EH (cell line): ENCODE data around the gene COPG1.

Experiments
- DNase-seq: peaks from one replicate; pipeline ENCODE4 v3.0.0-alpha.2; 2015; ENCODE audit warnings: low read depth

Gene COPG1

DNA sequence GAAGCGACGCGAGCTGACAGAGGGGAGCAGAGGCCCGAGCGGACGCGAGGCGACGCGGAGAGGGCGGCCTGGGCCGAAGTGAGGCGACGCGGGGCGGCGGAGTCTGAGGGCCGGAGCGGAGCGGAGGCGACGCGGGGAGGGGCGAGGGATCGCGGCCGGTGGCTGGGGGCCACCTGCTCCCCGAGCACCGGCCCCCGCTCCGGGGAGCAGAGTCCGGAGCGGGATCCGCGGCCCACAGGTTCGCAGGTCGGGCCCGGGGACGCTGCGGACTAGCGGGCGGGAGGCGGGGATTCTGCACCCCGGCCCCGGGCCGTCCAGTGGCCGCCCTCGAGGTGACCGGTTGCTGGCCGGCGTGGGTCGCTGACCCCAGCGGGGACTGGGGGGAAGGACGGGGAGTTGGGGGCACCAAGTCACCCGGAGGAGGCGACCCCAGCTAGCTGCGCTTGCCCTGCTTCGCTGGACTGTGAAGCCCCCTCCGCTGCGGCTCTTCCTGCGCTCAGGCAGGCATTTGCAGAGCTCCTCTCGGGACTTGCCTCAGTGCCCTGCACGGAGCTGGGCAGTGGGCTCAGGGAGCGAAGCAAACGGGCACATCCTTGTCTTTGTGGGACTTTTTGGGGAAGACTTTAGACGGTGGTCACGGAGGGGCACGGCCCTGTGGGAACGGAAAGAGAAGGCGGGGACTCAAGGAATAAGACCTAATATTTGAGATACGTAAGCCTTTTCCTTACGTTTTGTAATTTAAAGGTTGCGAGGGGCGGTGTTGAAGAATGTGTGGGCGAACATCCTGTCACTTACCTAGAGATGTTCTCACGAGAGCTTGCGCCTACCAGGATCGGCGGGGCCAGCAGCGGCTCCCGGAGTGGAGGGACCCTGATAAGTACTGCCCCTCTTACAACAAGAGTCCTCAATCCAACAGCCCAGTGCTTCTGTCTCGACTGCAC lies 29.8 kb downstream of the COPG1 start:
- peak; percentile 67 for DNase-seq

DNA sequence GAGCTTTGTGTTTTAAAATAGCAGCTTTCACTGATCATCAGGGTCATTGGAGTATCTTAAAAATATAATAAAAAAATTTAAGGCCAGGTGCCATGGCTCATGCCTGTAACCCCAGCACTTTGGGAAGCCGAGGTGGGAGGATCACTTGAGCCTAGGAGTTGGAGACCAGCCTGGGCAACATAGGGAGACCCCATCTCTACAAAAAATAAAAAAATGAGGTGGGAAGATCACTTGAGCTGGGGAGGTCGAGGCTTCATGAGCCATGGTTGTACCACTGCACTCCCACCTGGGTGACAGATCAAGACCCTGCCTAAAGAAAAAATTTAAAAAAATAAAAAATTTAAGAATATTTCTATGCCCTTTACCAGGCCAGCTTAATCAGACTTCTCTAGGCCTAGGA lies 30.8 kb downstream of the COPG1 start:
- DNase-seq: no peak

GRCh38 chr3:129281726-129282125 lies 32.3 kb downstream of the COPG1 start:
- no peak for DNase-seq

DNA sequence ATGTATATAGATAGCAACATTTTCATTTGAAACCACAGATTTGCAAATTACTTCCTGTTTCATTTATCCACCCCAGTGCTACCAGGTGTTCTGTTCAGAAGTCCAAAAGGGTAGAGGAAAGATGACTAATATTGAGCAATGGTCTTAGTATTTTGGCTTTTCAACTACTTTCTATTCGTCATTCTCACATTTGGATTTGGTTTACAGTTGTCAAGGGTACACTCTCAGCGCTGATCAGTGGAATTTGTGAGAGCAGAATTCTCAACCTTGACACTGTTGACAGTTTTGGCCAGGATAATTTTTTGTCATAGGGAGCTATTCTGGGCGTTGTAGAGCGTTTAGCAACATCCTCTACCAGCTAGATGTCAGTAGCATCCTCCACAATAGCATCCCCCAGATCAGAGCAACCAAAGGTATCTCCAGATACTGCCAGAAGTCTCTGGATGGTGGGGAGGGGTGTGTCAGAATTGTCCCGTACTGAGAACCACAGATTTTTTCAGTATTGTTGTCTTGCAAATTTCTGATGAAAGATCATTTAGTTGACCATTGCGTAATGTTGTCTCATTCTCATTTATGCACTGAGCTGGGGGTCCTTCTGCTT lies 33.4 kb downstream of the COPG1 start:
- DNase-seq: peak; percentile 52

GRCh38 chr3:129286081-129286480 lies 36.7 kb downstream of the COPG1 start:
- peak; percentile 26 for DNase-seq

- DNase-seq: no peak
Measured at GRCh38 chr3:129288446-129288845, 39.0 kb downstream of the COPG1 start.

- DNase-seq: peak; percentile 83
Measured at GRCh38 chr3:129289201-129289921, 40.0 kb downstream of the COPG1 start.

- DNase-seq: no peak
Measured at GRCh38 chr3:129291236-129291886, 42.0 kb downstream of the COPG1 start.

GRCh38 chr3:129295286-129295685 lies 45.9 kb downstream of the COPG1 start:
- no peak for DNase-seq

- DNase-seq: peak; percentile 74
Measured at GRCh38 chr3:129304146-129304961, 54.9 kb downstream of the COPG1 start.

DNA sequence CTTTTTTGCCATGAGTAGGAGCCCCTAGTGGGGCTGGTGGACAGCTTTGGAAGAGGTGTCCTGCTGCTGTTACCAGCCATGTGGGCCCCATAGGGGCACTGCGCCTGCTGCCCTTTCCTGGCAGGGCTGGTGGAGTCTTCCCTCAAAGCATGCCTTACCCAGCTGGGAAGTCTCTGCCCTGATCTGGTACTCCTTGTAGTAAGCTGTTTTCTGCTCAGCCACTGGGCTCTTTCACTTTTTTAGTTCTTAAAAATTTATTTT lies 55.5 kb downstream of the COPG1 start:
- no peak for DNase-seq

GRCh38 chr3:129305592-129306091 lies 56.2 kb downstream of the COPG1 start:
- DNase-seq: peak; percentile 88

DNA sequence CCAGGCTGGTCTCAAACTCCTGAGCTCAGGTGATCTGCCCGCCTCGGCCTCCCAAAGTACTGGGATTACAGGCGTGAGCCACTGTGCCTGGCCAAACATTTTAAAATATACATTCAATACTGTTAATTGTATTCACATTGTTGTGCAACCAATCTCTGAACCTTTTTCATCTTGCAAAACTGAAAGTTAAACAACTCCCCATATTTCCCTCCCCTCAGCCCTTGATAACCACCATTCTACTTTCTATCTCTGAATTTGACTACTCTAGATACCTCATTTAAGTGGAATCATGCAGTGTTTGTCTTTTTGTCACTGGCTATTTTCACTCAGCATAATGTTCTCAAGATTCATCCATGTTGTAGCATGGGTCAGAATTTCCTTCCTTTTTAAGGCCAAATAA lies 59.2 kb downstream of the COPG1 start:
- no peak for DNase-seq

DNA sequence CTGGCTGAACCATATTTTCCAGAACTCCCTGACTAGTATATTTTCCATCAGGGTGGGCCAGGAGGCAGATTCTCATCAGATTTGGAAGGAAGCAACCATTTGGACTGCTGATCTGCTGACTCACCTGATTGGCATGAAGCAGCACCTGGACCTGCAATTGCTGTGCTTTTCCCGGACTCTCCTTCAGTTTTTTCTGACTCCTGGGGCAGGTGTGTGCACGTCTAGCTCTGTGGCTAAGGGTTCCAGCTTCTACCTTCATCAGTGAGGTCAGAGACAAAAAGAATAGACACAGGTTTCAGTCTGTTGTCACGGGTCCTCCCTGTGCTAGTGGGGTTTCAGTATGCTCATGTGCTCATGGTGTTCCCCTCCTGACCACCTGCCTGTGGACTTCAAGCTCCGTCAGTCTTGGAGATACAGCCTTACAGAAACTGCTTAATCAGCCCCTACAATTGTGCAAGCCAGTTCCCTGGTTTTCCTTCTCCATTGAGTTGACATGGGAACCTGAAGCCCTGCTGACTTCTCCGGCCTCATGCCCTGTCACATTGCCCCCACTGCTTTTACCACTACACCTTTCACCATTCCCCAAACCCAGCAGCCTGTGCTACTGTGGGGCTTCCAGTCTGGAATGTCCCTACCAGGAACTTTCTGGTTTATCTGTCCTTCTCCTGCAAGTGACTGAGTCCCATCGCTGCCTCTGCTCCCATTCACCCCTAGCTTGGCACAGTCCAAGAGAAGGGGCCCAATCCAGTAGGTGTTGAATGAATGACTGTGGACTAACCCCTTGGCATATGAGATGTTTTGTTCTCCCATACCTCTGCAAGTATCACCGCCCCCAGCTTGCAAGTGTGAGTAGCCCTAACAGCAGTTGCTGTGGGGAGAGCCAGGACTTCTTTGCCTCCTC lies 61.0 kb downstream of the COPG1 start:
- no peak for DNase-seq

DNA sequence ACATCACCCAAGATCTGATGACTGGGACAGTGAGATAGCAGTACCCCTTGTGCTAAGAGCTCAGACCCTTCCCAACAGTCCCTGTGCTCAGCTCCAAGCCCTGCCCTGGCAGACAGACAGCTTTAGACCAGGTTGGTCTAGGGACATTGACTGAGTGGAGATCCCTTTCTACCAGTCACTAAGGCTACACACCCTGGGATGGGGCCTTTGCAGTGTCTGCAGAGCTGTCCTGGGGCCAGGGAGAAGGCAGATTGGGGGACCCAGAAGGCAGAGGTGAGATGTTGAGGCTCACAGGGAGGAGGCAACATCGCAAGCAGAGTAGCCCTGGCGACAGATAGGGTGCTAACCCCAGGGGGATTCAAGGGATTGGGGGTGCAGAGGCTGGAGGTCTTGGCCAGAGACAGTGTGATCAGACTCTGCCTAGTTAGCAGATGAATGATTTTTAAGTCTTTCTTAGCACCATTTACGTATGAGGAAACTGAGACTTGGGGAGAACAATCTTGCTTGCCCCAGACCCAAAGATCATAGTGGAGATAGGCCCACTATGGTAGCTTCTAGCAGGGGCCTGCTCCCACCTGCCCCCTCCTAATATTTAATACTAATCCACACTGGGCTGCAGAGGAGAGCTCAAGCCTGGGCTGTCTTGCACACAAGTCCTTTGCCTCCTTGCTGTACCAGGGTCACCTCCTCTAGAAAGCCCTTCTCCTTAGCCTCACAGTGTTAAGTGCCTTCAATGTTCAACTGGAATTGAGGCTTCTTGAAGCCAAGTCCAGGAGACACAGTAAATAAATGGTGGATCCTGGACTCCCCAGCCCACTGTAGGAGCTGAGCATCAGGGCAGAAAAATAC lies 61.9 kb downstream of the COPG1 start:
- no peak for DNase-seq

- no peak for DNase-seq
Measured at GRCh38 chr3:129312021-129312639, 62.7 kb downstream of the COPG1 start.

DNA sequence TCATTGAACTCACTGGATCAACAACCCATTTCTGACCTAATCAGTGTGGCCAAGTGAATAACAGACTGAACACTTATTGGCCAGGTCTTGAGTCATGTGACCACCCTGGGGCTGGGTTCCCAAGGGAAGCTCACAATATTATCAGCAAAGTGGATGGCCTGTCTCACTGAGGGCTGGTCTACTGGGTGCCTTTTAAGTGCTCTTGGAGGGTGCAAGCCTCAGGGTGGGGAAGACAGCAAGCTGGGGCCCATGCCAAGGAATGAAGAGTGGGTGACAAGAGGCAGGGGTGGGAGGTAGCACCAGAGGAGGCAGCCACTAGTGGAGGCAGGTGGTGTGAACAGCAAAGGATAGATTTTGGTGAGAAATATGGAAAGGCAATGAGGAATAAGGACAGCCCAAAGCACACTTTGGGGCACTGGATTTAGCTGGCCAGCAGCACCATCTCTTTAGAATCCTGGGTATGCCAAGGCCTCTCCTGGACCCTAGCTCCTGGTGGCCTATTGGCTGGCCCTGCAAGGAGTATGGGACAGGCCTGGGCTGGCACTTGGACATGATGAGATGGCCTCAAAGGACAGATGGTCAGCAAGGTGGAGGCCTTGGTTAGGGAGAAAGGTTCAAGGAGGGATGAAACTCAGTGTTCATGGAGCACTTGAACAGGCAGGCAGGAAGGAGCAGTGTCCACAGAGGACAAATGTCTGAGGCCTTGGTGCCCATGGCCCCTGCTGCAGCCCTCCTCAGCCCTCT lies 63.4 kb downstream of the COPG1 start:
- DNase-seq: peak; percentile 10

GRCh38 chr3:129313415-129313664 lies 63.9 kb downstream of the COPG1 start:
- DNase-seq: no peak
